22Rv1 (cell line): ENCODE results near the gene ALG9.
A peak's percentile ranks its signal among the peaks of the same experiment; 100 is the strongest.

ENCODE experiments used
- H3K27ac ChIP-seq: fragments of 450-650 bp; 2 replicates; pipeline ENCODE4 v1.5.1; 2017
- CTCF ChIP-seq: fragments of 450-650 bp; IDR thresholded peaks from 2 replicates; pipeline ENCODE4 v1.5.1; 2017; ENCODE audit warnings: mild to moderate bottlenecking
- ZFX ChIP-seq: fragments of 450-650 bp; IDR thresholded peaks from 2 replicates; pipeline ENCODE4 v1.6.1; 2017; ENCODE audit warnings: antibody characterized with exemption, borderline replicate concordance

The ALG9 gene

GRCh38 chr11:111782109-111782741 lies 89.2 kb downstream of the ALG9 start:
- H3K27ac ChIP-seq, result no peak overlapping the region
- TF ChIP-seq CTCF (no peak), ZFX (no peak)

GRCh38 chr11:111779118-111779517 lies 92.3 kb downstream of the ALG9 start:
- no peak overlapping the region for H3K27ac ChIP-seq
- no peak for TF ChIP-seq ZFX
- TF ChIP-seq CTCF, result no peak

- peak overlapping the region; percentile 43 for H3K27ac ChIP-seq
- TF ChIP-seq ZFX (no peak), CTCF (no peak)
Observed at GRCh38 chr11:111778047-111778558, 93.3 kb downstream of the ALG9 start.

GRCh38 chr11:111777094-111778046 lies 94.0 kb downstream of the ALG9 start:
- TF ChIP-seq ZFX, result no peak
- peak; percentile 83 for TF ChIP-seq CTCF
- H3K27ac ChIP-seq, result peak overlapping the region; percentile 43

- TF ChIP-seq CTCF (no peak), ZFX (no peak)
- no peak overlapping the region for H3K27ac ChIP-seq
Observed at GRCh38 chr11:111776398-111777093, 94.8 kb downstream of the ALG9 start.

- no peak overlapping the region for H3K27ac ChIP-seq
- TF ChIP-seq ZFX (no peak), CTCF (no peak)
Observed at GRCh38 chr11:111774955-111775710, 96.2 kb downstream of the ALG9 start.
